ENCODE data around the gene DOK7.

DOK7 gene

DNA sequence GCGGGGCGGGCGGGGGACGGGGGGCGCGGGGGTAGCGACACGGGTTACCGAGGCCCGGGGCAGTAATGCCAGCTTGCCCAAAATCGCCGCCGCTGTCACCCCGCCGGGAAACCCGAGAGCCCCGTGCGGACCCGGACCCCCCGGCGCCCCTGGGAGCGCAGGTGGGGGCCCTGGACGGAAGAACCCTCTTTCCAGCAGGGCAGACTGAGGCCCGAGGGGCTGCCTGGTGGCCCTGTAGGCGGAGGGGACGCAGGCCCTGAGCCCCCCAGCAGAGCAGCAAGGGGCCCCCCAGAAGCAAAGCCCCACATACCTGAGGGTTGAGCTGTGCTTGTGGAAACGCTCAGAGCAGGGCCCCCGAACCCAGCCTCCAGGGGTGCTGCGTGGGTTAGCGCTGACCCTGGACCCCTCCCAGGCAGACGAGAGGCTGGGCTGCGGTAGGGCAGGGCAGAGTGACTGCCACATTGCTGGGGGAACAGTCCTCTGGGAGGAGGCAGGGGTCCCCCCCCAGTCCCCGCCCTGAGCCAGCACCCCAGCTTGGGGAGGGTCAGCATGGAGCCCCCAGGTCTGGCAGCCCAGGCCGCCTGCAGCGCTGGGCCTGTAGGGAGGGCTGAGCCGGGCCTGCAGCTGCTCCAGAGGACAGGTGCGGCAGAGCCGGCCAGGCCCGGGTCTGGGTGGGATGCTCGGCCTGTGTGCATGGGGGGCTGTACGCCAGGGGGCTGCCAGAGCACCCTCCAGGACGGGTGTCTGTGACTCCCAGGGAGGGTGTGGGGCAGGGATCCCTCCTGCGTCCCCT, 646 bp downstream of the DOK7 start:
- H3K4me3 ChIP-seq (ENCODE audit: low read depth, low read length): no peak overlapping the region
- H3K27me3 ChIP-seq (ENCODE audit: insufficient read depth, low read length): peaks cover 34% of the 10 kb centered on the region; the same call in 1 of the 2 replicates
- H3K36me3 ChIP-seq (ENCODE audit: insufficient read depth, low read length): no peaks in the 10 kb centered on the region
- no peaks in the 10 kb centered on the region for H3K4me1 ChIP-seq (ENCODE audit: control insufficient read depth, insufficient read depth, low read length, unreplicated experiment)
- H2AFZ ChIP-seq (ENCODE audit: low read length, unreplicated experiment): no peak overlapping the region
- H3K27ac ChIP-seq (ENCODE audit: low read depth, low read length): no peak overlapping the region
- H3K79me2 ChIP-seq (ENCODE audit: control insufficient read depth, insufficient read depth, low read length, unreplicated experiment): no peaks in the 10 kb centered on the region

DNA sequence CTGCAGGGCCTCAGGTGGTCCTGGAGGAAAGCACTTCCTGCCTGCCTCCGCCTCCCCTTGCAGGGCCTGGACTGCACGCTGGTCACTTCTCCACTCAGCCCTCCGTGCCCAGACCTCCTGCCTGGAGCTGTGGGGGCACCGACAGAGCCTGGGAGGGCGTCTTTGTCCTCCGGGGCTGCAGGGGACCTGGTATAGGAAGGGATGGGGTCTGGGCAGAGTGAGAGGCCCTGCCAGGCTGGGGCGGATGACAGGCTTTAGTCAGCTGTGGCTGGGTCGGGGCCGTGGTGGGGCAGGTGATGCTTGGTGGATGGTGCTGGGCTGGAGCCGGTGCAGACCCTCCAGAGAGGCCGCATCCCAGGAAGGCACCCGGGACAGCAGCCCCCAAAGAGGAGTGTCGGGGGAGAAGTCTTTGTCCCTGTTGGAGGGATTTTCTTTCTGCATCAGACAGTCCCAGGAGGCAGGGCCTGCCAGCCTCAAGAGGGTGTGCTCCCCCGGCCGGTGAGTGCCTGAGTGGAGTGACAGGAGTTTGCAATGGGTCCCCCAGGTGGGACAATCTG, 1.3 kb downstream of the DOK7 start:
- H3K36me3 ChIP-seq (ENCODE audit: insufficient read depth, low read length): no peaks in the 10 kb centered on the region
- H3K4me1 ChIP-seq (ENCODE audit: control insufficient read depth, insufficient read depth, low read length, unreplicated experiment): no peaks in the 10 kb centered on the region
- H3K79me2 ChIP-seq (ENCODE audit: control insufficient read depth, insufficient read depth, low read length, unreplicated experiment): no peaks in the 10 kb centered on the region
- H3K4me3 ChIP-seq (ENCODE audit: low read depth, low read length): no peak overlapping the region
- no peak overlapping the region for H3K27ac ChIP-seq (ENCODE audit: low read depth, low read length)
- peaks cover 34% of the 10 kb centered on the region; the same call in 1 of the 2 replicates for H3K27me3 ChIP-seq (ENCODE audit: insufficient read depth, low read length)
- H2AFZ ChIP-seq (ENCODE audit: low read length, unreplicated experiment): no peak overlapping the region

- no peak overlapping the region for H3K4me3 ChIP-seq (ENCODE audit: low read depth, low read length)
- peaks cover 34% of the 10 kb centered on the region; the same call in 1 of the 2 replicates for H3K27me3 ChIP-seq (ENCODE audit: insufficient read depth, low read length)
- no peaks in the 10 kb centered on the region for H3K79me2 ChIP-seq (ENCODE audit: control insufficient read depth, insufficient read depth, low read length, unreplicated experiment)
- H2AFZ ChIP-seq (ENCODE audit: low read length, unreplicated experiment): no peak overlapping the region
- no peaks in the 10 kb centered on the region for H3K36me3 ChIP-seq (ENCODE audit: insufficient read depth, low read length)
- H3K4me1 ChIP-seq (ENCODE audit: control insufficient read depth, insufficient read depth, low read length, unreplicated experiment): no peaks in the 10 kb centered on the region
- H3K27ac ChIP-seq (ENCODE audit: low read depth, low read length): no peak overlapping the region
Observed at GRCh38 chr4:3464911-3465697, 2.0 kb downstream of the DOK7 start.

GRCh38 chr4:3465698-3466671, 2.9 kb downstream of the DOK7 start:
- H3K79me2 ChIP-seq (ENCODE audit: control insufficient read depth, insufficient read depth, low read length, unreplicated experiment): no peaks in the 10 kb centered on the region
- no peak overlapping the region for H2AFZ ChIP-seq (ENCODE audit: low read length, unreplicated experiment)
- no peaks in the 10 kb centered on the region for H3K4me1 ChIP-seq (ENCODE audit: control insufficient read depth, insufficient read depth, low read length, unreplicated experiment)
- no peaks in the 10 kb centered on the region for H3K36me3 ChIP-seq (ENCODE audit: insufficient read depth, low read length)
- H3K27ac ChIP-seq (ENCODE audit: low read depth, low read length): no peak overlapping the region
- peaks cover 31% of the 10 kb centered on the region; the same call in 1 of the 2 replicates for H3K27me3 ChIP-seq (ENCODE audit: insufficient read depth, low read length)
- no peak overlapping the region for H3K4me3 ChIP-seq (ENCODE audit: low read depth, low read length)

- H3K4me3 ChIP-seq (ENCODE audit: low read depth, low read length): no peak overlapping the region
- no peak overlapping the region for H3K27ac ChIP-seq (ENCODE audit: low read depth, low read length)
- H3K79me2 ChIP-seq (ENCODE audit: control insufficient read depth, insufficient read depth, low read length, unreplicated experiment): no peaks in the 10 kb centered on the region
- peaks cover 29% of the 10 kb centered on the region; the same call in 1 of the 2 replicates for H3K27me3 ChIP-seq (ENCODE audit: insufficient read depth, low read length)
- H2AFZ ChIP-seq (ENCODE audit: low read length, unreplicated experiment): no peak overlapping the region
- H3K36me3 ChIP-seq (ENCODE audit: insufficient read depth, low read length): no peaks in the 10 kb centered on the region
- no peaks in the 10 kb centered on the region for H3K4me1 ChIP-seq (ENCODE audit: control insufficient read depth, insufficient read depth, low read length, unreplicated experiment)
Observed at GRCh38 chr4:3466691-3467600, 3.8 kb downstream of the DOK7 start.

DNA sequence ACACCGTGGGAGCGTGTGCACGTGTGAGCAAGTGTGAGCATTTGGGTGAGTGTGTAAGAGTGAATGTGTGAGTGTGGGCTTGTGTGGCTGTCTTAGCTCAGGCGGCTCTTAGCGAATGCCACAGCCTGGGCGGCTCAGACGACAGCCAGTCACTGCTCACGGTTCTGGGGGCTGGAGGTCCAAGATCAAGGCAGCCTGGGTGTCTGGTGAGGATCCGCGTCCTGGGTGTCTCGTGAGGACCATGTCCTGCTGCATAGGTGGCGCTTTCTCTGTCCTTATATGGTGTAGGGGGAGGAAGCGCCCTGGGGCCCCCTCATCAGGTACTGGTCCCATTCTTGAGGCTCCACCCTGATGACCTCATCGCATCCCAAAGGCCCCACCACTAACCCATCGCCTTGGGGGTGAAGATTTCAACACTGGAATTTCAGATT, 4.5 kb downstream of the DOK7 start:
- H3K4me3 ChIP-seq (ENCODE audit: low read depth, low read length): no peak overlapping the region
- no peaks in the 10 kb centered on the region for H3K36me3 ChIP-seq (ENCODE audit: insufficient read depth, low read length)
- no peak overlapping the region for H2AFZ ChIP-seq (ENCODE audit: low read length, unreplicated experiment)
- H3K79me2 ChIP-seq (ENCODE audit: control insufficient read depth, insufficient read depth, low read length, unreplicated experiment): no peaks in the 10 kb centered on the region
- no peak overlapping the region for H3K27ac ChIP-seq (ENCODE audit: low read depth, low read length)
- H3K4me1 ChIP-seq (ENCODE audit: control insufficient read depth, insufficient read depth, low read length, unreplicated experiment): no peaks in the 10 kb centered on the region
- peaks cover 22% of the 10 kb centered on the region; the same call in 1 of the 2 replicates for H3K27me3 ChIP-seq (ENCODE audit: insufficient read depth, low read length)

DNA sequence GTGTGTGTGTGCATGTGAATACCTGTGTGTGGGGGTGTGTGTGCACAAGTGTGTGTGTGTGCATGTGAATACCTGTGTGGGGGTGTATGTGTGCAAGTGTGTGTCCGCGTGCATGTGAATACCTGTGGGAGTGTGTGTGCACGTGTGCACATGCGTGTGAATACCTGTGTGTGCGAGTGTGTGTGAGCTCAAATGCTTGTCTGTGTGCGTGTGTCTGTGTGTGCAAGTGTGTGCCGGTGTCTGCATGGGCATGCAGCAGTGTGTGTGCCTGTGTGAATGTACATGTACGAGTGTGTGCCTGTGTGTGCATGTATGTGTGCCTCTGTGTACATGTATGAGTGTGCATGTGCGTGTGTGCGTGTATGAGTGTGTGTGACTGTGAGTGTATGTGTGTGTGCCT, 5.0 kb downstream of the DOK7 start:
- Histone ChIP-seq H3K36me3 (ENCODE audit: insufficient read depth, low read length) (no peaks in the 10 kb centered on the region), H3K4me1 (ENCODE audit: control insufficient read depth, insufficient read depth, low read length, unreplicated experiment) (no peaks in the 10 kb centered on the region), H3K4me3 (ENCODE audit: low read depth, low read length) (no peak overlapping the region), H3K79me2 (ENCODE audit: control insufficient read depth, insufficient read depth, low read length, unreplicated experiment) (no peaks in the 10 kb centered on the region), H3K27ac (ENCODE audit: low read depth, low read length) (no peak overlapping the region), H3K27me3 (ENCODE audit: insufficient read depth, low read length) (peaks cover 18% of the 10 kb centered on the region; the same call in 1 of the 2 replicates), H2AFZ (ENCODE audit: low read length, unreplicated experiment) (no peak overlapping the region)

DNA sequence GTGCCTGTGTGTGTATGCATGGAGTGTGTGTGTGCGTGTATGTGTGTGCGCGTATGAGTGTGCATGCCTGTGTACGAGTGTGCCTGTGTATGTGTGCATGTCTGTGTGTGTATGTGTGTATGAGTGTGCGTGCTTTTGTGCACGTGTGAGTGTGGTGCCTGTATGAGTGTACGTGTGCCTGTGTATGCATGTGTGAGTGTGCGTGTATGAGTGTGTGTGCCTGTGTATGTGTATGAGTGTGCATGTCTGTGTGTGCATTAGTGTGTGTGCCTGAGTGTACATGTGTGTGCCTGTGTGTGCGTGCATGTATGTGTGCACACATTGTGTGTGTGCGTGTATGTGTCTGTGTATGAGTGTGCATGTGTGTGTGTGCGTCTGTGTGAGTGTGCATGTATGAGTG, 5.7 kb downstream of the DOK7 start:
- Histone ChIP-seq H3K27me3 (ENCODE audit: insufficient read depth, low read length) (peaks cover 14% of the 10 kb centered on the region; the same call in 1 of the 2 replicates), H3K27ac (ENCODE audit: low read depth, low read length) (no peak overlapping the region), H3K4me1 (ENCODE audit: control insufficient read depth, insufficient read depth, low read length, unreplicated experiment) (no peaks in the 10 kb centered on the region), H3K4me3 (ENCODE audit: low read depth, low read length) (no peak overlapping the region), H3K36me3 (ENCODE audit: insufficient read depth, low read length) (no peaks in the 10 kb centered on the region), H2AFZ (ENCODE audit: low read length, unreplicated experiment) (no peak overlapping the region), H3K79me2 (ENCODE audit: control insufficient read depth, insufficient read depth, low read length, unreplicated experiment) (no peaks in the 10 kb centered on the region)

DNA sequence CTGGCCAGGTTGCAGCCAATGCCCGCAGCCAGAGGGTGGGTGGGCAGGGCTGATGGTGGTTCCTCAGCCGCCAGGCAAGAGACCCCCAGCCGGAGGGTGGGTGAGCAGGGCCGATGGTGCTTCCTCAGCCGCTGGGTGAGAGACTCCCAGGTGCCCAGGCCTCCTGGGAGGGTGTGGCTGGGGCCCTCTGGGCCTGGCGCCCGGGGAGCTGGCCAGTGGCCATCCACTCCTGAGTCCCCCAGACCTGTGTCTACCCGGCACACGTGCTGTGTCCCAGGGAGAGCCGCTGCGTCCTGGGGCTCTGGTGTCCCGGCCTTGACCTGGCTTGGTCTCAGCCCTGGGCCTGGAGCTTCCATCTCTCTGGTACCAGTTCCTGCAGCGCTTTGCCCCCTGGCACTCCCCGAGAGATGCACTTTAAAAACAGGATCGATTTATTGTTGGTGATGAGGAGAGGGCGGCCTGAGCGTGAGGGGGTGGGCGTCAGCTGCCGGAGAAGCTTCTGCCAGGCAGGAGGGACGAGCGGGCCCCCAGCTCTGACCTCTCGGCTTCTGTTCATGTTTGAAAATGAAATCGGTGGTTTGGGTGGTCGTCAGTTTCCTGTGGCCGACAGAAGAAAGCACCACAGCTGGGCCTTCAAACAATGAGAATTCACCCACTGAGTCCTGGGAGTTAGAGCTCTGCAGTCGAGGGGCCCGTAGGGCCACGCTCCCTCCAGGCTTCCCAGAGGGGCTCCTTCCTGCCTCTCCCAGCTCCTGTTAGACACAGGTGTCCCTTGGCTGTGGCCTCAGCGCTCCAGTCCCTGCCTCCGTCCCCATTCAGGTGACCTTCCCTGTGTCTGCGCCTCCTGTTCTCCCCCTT, 6.5 kb downstream of the DOK7 start:
- Histone ChIP-seq H3K27ac (ENCODE audit: low read depth, low read length) (no peak overlapping the region), H3K4me3 (ENCODE audit: low read depth, low read length) (no peak overlapping the region), H2AFZ (ENCODE audit: low read length, unreplicated experiment) (no peak overlapping the region), H3K36me3 (ENCODE audit: insufficient read depth, low read length) (no peaks in the 10 kb centered on the region), H3K4me1 (ENCODE audit: control insufficient read depth, insufficient read depth, low read length, unreplicated experiment) (no peaks in the 10 kb centered on the region), H3K27me3 (ENCODE audit: insufficient read depth, low read length) (peaks cover 9% of the 10 kb centered on the region; the same call in 1 of the 2 replicates), H3K79me2 (ENCODE audit: control insufficient read depth, insufficient read depth, low read length, unreplicated experiment) (no peaks in the 10 kb centered on the region)

Data from ACC112 (cell line).